Frontal cortex (tissue), 4 donors: ENCODE data around the gene NDC1. TPM values are rescaled to one million over a fixed set of nuclear protein-coding genes. Genes with fewer than 3 reads are reported as not detected.
"Not testable (repeated sequence)": the region's sequence is repeated elsewhere in the genome, so short reads cannot be mapped to it uniquely, and the experiment has no call there.

Experiments
- DNase-seq, 2 donors: peaks; one replicate each; pipeline ENCODE4 v3.0.0; 2012; ENCODE audit warnings: low spot score in 2 of 2
- FAIRE-seq: peaks from 2 replicates; lab custom pipeline; 2012; peaks lifted over from hg19 to GRCh38; lab: Jason Lieb, UNC
- total RNA-seq: library from RNA; depleted of rRNA; stranded (reverse); fragments of >200 nt; gene quantifications from one replicate; pipeline ENCODE4 v1.2.3, GENCODE V29; 2014
- donor health status: control.
- donor health status: control.
- donor health status: control.

Gene NDC1
- total RNA-seq: 40.8 TPM

GRCh38 chr1:53837924-53838653 lies at the start of gene NDC1:
NDC1 (minus strand) TSS chr1:53838296; CDS start chr1:53838261, 35 bp downstream.
- DNase-seq (peak; percentile 84 to 86), FAIRE-seq (no peak)

- not testable (repeated sequence) for DNase-seq, FAIRE-seq
These were observed 45.5 kb upstream of the NDC1 start for GRCh38 chr1:53883600-53883999.

- not testable (repeated sequence) for DNase-seq, FAIRE-seq
These were observed 43.8 kb upstream of the NDC1 start for GRCh38 chr1:53881853-53882252.

- DNase-seq: no peak
These were observed 40.5 kb upstream of the NDC1 start for GRCh38 chr1:53878492-53879105.

GRCh38 chr1:53875150-53875549 lies 37.1 kb upstream of the NDC1 start:
- not testable (repeated sequence) for DNase-seq, FAIRE-seq

More at GRCh38 chr1:53878492-53879105, 40.5 kb upstream of the NDC1 start:
- FAIRE-seq: no peak

- DNase-seq (no peak), FAIRE-seq (no peak)
These were observed 33.8 kb upstream of the NDC1 start for GRCh38 chr1:53871773-53872484.

GRCh38 chr1:53871221-53871620 lies 33.1 kb upstream of the NDC1 start:
- DNase-seq: no peak

GRCh38 chr1:53869454-53870117 lies 31.5 kb upstream of the NDC1 start:
- no peak for FAIRE-seq
- no peak for DNase-seq

More at GRCh38 chr1:53871221-53871620, 33.1 kb upstream of the NDC1 start:
- FAIRE-seq: no peak

GRCh38 chr1:53868565-53868964 lies 30.5 kb upstream of the NDC1 start:
- DNase-seq (no peak), FAIRE-seq (no peak)

GRCh38 chr1:53862507-53862906 lies 24.4 kb upstream of the NDC1 start:
- no peak for DNase-seq
- FAIRE-seq: no peak

GRCh38 chr1:53860967-53861411 lies 22.9 kb upstream of the NDC1 start:
- FAIRE-seq: no peak
- peak in 1 of 2 donors; percentile 48 for DNase-seq

- no peak for DNase-seq
These were observed 13.6 kb upstream of the NDC1 start for GRCh38 chr1:53851571-53852285.

GRCh38 chr1:53850082-53850673 lies 12.1 kb upstream of the NDC1 start:
- FAIRE-seq: no peak
- DNase-seq: no peak

More at GRCh38 chr1:53851571-53852285, 13.6 kb upstream of the NDC1 start:
- FAIRE-seq: no peak

GRCh38 chr1:53847980-53848379 lies 9.9 kb upstream of the NDC1 start:
- FAIRE-seq (no peak), DNase-seq (no peak)

GRCh38 chr1:53842347-53842746 lies 4.3 kb upstream of the NDC1 start:
- DNase-seq: no peak
- no peak for FAIRE-seq

GRCh38 chr1:53838654-53838974 lies 518 bp upstream of the NDC1 start:
- DNase-seq (no peak), FAIRE-seq (no peak)

GRCh38 chr1:53837646-53837923 lies 511 bp downstream of the NDC1 start:
- no peak for DNase-seq
- no peak for FAIRE-seq

GRCh38 chr1:53835491-53835890 lies 2.6 kb downstream of the NDC1 start:
- no peak for FAIRE-seq

GRCh38 chr1:53834776-53835175 lies 3.3 kb downstream of the NDC1 start:
- no peak for DNase-seq
- no peak for FAIRE-seq

More at GRCh38 chr1:53835491-53835890, 2.6 kb downstream of the NDC1 start:
- DNase-seq: no peak
